COR-L47 (cell line): Measurements from ENCODE around the gene PHF21B.

ENCODE experiments used
- DNase-seq: peaks from one replicate; lab custom pipeline; 2025; lab: John Stamatoyannopoulos, UW

PHF21B gene

GRCh38 chr22:44990328-44990727 lies 19.5 kb downstream of the PHF21B start:
- DNase-seq, result no peak

DNA sequence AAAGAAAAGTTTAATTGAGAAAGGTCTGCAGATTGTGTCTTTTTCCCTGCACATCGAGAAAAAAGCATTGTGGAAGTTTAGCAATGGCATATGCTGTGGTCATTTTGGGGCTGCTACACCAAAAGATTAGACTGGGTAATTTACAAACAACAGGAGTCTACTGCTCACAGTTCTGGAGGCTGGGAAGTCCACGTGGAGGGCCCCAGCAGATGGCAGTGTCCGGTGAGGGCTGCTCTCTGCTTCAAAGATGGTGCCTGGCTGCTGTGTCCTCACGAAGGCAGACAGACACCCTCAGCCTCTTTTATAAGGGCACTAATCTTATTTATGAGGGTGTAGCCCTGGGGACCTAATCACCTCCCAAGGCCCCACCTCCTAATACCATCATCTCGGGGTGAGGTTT lies 21.1 kb downstream of the PHF21B start:
- no peak for DNase-seq

DNA sequence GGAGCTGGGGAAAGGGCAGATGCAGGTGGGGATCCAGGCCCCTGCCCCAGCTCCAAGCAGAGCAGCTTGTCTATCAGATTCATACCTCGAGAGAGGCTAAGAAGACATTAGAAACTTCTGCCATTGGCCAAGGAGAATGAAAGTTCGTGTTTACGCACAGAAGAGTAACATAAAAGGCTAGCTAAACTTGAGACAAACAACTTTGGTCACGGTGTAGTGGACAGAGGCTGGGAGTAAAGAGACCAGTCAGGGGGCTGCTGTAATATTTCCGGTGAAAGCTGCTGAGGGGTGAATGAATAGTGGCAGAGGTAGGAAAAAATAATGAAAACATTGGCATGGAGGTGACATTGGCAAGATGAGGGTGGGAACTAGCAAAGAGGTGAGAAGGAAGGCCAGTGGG lies 22.9 kb downstream of the PHF21B start:
- no peak for DNase-seq

- DNase-seq, result no peak
Observed at GRCh38 chr22:44985906-44986527, 23.8 kb downstream of the PHF21B start.

DNA sequence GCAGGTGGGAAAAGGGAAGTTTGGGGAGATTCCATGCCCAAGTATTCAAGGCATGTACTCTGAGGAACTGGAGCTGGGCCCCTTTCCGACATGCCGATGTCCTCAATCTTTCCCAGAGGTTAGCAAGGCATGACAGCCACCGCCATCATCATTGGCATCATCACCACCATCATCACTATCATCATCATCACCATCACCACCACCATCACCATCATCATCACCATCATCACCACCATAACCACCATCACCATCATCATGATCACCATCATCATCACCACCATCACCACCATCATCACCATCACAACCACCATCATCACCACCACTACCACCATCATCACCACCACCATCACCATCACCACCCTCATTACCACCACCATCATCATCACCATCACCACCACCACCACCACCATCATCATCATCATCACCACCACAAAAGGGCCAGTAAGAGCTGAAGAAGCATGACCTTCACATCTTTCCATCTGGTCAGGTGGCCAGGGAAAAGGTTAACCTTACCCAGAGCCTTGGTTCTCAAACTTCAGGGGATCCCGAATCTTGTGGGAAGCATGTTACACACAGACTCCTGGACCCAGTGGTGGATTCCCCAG lies 25.8 kb downstream of the PHF21B start:
- DNase-seq, result no peak

GRCh38 chr22:44982445-44982844 lies 27.4 kb downstream of the PHF21B start:
- no peak for DNase-seq

DNA sequence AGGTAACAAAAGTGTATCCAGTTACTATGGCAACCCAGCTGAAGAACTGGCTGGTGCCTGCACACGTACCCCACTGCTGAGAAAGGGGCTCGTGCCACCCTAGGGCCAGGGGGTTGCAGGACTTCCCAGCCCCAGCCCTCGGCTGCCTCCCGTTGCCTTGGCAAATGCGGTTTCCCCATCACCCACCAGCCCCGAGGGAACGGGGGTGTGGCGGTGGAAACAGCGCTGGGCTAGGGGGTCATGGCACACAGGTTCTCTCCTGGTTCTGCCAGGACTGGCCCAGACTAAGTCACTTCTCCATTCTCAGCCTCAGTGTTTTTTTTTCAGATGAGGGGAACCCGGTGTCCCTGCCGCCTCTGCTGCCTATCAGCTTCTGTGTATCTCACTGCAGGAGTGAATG lies 27.9 kb downstream of the PHF21B start:
- DNase-seq, result no peak

DNA sequence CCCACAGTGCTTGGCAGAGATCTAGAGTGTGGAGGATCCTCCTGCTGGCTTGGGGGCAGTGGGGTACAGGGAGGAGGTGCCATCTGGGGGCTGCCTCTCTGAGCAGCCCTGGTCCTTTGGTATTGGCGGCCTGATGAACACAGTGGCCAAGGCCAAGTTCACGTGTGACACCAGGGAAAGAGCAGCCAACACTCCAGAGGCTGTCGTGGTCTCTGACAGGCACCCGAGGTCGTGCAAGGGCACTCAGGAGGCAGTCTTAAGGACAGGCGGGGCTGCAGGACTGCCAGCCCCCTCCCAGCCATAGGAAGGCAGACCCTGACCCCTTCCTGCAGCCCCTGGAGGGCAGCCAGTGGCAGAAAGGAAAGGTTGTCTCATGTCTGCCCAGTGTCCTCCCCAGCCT lies 30.7 kb downstream of the PHF21B start:
- no peak for DNase-seq

DNA sequence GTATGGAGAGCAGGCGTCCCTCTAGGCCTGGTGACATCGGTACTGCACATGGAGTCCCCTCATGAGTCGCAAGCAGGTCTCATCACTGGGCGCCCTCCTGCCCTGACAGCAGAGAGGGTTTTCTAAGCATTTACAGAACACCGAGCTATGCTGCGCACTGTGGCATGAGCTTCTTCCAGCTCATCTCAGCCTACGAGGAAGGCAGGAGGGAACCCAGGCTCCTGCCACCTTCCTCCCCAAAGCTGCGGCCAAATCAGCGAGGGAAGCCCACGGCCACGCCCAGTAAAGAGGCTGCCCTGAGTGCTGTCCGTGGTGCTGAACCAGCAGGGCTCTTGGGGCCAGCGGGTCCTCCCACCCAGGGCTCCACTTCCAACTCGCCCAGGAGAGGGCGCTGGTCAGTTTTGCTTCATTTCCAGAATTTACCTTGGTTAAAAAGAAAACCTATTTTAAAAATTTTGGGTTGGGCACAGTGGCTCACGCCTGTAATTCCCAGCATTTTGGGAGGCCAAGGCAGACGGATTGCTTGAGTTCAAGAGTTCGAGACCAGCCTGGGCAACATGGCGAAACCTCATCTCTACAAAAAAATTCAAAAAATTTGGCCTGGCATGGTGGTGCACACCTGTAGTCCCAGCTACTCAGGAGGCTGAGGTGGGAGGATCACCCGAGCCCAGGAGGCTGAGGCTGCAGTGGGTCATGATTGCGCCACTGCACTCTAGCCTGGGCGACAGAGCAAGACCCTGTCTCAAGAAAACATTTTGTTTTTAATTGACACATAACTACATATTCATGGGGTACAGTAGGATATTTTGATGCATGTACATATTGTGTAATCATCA lies 34.2 kb downstream of the PHF21B start:
- peak; percentile 11 for DNase-seq

- no peak for DNase-seq
Observed at GRCh38 chr22:44974454-44974853, 35.4 kb downstream of the PHF21B start.

DNA sequence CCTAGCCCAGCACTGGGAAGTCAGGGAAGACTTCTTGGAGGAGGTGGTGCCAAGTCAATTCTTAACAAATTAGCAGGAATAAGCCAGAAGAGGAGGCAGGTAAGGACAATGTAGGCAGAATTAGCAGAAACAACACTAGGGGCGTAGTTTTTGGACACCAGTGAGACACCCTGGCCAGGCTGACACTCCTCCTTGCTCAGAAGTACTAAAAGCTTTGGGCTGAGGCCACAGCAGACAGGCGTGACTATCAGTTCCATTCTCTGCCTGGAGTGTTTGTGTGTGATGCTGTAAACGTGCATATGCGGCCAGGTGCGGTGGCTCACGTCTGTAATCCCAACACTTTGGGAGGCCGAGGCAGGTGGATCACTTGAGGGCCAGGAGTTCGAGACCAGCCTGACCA lies 36.0 kb downstream of the PHF21B start:
- DNase-seq, result no peak

- DNase-seq, result peak; percentile 50
Observed at GRCh38 chr22:44972363-44973083, 37.3 kb downstream of the PHF21B start.

- no peak for DNase-seq
Observed at GRCh38 chr22:44971651-44972362, 38.0 kb downstream of the PHF21B start.

DNA sequence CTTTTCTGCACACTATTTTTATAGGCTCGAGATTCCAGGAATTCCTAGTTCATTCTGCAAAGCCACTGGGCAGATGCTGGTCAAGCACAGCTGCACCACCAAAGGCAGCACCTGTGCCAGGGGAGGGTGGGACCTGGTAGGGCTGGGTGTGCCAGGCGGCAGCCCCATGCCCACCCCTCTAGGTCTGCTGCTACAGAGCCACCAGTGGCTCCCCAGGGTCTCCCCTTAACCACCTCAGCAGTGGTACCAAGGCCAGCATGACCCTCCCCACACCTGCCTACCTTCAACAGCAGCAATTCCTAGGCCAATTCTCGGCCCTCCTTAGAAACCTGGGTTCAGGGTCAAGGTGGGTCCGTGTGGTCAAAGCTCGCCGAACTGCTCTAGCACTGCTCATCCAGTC lies 39.5 kb downstream of the PHF21B start:
- DNase-seq, result no peak

DNA sequence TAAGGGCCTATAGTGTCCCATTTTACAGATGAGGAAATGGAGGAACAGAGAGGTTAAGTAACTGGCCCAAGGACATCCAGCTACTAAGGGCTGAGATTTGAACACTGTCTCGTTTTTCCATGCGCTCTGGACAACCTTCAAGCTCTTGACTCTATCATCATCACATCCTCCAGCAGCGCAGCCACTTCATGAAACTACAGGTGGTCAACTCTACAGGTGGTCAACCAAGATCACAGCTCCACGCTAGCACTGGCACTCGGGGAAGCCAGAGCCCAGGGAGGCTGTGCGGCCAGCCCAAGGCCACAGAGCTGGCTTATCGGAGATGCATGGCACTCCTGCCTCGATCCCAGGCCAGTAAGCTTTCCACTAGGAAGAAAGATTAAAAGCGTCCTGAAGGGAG lies 40.0 kb downstream of the PHF21B start:
- no peak for DNase-seq

- peak; percentile 6 for DNase-seq
Observed at GRCh38 chr22:44968736-44969135, 41.1 kb downstream of the PHF21B start.

GRCh38 chr22:44965171-44965570 lies 44.6 kb downstream of the PHF21B start:
- DNase-seq, result no peak

DNA sequence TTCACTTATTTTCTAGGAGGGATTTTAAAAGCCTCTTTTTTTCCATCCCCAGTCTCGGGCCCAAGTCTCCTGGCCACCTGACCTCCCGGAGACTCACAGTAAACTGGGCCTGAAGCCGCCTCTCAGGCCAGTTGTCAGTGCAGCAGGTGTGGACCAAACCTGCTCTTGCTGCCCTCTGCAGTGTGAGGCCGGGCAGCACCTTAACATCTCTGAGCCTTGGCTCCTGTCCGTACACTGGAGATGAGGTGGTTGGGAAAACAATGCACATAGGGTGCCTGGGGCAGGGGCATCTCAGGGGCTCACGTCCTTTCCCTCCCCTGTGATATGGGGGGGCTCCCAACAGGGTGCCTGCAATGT lies 45.1 kb downstream of the PHF21B start:
- no peak for DNase-seq

GRCh38 chr22:44963832-44964721 lies 45.7 kb downstream of the PHF21B start:
- no peak for DNase-seq

GRCh38 chr22:44962741-44963454 lies 46.9 kb downstream of the PHF21B start:
- DNase-seq, result no peak
